NCI-H2107 (cell line): ENCODE data around the gene ADAMTSL3.
"Not testable (repeated sequence)": the region's sequence is repeated elsewhere in the genome, so short reads cannot be mapped to it uniquely, and the experiment has no call there.

ENCODE experiments used
- DNase-seq: peaks from one replicate; lab custom pipeline; 2025; lab: John Stamatoyannopoulos, UW

The ADAMTSL3 gene

DNA sequence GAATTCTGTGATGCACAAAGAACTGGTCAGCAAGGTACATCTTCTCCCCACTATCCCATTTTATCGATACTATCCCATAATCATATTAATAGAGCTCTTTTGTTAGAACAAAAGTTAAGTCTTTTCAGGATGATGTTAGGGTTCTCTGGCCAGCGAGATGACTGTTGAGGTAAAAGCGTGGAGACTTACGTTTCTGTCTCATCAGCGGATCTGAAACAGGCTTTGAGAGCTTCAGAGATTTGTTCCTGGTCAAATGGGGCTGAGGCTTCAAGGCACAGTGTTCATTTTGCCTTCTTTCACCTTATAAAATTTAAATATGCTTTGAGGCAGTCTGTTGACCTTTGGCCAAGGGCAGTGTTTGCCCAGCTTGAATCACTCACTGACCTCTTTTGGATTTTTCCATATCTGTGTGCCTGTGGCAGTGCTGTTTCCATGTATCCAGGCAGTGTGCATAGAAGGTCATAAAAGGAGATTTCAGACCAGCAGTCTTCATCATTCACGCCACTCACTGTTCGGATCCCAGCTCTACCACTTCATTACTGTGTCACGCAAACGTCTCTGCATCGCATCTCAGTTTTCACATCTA is 3.1 kb downstream of the ADAMTSL3 start:
- no peak for DNase-seq

DNA sequence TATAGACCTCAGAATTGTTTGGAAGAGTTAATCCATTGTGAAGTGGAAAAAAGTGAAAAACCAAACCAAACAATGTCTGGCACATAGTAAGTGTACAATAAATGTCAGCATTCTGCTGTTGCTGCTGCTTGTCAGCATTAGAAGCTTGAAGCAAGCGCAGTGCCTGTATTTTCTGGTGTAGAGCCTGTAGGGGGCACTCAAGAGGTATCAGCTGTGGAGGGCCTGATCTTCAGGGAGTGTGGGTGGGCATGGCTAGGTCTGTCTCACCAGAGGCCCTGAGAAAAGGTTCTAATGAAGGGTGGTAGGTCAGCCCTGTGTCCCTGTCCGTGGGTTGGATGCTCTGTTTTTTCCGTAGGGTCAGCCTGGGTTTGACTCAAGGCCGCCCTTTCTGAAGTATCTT is 3.6 kb downstream of the ADAMTSL3 start:
- no peak for DNase-seq

DNA sequence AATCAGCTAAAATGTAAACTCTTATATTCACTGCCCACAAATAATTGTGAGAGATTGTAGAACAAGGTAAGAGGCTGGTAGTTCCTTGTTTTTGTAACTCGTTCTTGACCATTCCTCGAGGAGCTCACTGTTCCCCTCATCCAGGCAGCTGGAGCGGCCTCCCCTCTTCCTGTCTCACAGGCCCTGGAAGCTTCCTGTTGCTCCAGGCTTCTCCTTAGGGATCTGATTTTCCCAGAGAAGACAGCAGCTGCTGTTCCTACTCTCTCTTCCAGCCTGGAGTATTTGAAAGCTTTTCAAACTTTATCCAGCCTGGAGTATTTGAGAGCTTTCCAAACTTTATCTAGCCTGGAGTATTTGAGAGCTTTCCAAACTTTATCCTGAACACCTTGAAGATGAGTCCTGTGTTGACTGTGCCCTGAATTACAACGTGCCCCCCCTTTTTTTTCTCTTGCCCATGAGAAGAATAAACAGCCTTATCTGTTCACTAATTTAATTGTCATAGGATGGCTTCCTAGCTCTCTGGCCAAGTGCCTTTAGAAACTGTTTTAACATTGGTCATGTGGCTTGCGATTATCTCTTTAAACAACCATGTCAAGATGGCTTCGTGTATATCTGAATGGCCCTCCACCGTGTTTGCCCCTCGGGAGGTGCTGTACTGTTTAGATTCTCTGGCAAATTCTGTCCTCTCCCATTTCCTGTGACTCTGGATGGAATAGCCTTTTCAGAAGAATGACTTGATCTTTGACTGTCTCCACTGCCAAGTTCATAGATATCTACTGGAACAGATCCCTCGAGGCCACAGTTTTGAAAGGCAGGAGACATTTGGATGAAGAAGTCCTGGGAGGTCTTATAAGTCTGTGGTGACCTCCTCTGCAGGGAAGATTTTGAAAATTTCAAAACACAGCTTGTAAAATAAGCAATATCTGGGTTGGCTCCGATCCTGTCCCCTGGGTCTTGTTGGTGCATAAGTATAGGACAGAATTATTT is 4.8 kb downstream of the ADAMTSL3 start:
- no peak for DNase-seq

DNA sequence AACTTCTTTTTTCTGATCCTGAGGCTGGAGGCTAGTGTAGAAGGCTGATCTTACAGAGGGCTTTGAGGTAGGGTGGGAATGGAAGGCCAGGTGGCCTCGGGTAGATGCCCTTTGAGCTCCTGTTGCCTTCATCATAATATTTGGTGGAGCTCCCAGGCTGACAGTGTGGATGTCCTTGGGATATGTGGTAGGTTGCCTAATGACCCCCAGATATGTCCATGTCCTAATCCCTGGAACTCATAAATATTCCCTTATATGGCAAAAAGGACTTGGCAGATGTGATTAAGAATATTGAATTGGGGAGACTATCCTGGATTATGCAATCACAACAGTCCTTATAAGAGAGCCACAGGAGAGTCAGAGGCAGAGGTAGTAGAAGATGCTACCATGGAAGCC is 5.5 kb downstream of the ADAMTSL3 start:
- no peak for DNase-seq

DNA sequence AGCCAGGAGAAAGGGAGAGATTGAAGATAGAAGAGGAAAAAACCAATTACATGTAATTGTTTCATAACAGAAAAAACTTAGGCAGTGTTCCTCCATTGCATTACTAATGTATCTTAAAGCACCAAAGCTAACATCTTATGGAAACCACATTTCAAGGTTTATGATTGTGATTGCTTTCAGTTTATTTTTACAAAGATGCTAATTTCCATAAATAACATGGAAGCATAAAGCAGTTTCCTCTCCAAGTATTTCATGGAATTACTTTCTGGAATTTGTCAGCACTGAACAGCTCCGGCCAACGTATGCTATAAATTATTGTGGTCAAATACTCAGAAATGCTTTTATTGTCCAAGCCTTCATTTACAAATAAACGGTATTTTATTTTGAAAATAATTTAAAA is 11.6 kb downstream of the ADAMTSL3 start:
- DNase-seq = no peak

DNA sequence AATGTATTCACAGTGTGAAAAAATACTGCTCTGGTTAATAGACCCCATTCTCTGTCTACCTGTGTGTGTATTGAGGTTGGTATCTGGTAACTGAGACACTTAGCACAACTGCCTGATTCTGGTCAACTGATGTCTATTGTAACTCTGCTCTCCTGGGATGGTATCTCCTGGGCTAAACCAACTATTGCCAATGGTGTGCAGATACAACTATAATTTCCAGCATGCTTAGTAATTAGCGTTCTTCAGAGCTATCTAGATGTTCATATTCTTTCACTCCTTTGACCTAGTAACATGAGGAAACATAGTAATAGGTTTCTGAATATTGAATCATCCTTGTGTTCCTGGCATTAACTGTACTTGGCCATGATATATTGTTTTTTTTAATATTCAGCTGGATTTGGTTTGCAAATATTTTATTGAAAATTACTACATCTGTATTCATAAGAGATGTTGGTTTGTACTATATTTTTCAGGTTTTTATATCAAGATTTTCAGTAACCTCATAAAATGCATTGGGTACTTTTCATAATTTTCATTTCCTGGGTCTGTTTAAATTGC is 16.8 kb downstream of the ADAMTSL3 start:
- DNase-seq = no peak

DNA sequence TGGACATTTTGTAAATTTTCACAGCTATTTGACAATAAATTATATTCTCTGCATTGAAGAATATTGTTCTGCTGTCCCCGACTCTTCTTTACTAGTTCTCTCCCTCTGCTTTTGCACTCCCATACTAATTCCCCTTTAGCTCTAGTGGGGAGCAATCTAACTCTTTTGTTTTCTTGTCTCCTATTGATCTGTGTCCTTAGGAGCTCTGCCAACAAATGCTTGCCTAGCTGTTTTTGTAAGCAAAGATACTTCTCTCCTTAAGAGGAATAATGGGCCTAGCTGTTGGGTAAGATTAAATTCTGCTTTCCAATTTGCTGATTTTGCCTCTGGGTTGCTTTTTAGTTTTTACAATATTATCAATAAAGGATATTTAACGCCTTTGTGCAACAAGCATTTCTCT is 17.7 kb downstream of the ADAMTSL3 start:
- DNase-seq = no peak

DNA sequence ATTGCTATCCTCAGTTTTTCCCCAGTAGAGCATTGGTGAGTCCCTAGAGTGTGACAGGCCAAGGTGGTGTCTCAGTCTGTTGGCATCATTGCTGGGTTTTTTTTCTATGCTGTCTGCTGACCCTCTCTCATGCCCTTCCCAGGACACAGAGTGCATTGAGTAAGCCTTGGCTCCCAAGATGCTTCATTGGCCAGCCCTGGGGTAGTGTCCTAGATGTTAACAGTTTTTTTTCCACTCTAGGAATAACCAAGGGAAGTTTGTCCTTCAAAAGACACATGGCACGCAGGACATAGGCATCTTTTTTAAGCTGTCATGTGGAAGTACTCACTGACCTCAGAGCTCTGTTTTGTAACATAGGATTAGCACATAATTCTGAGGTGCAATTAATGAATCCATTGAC is 19.5 kb downstream of the ADAMTSL3 start:
- DNase-seq = no peak

DNA sequence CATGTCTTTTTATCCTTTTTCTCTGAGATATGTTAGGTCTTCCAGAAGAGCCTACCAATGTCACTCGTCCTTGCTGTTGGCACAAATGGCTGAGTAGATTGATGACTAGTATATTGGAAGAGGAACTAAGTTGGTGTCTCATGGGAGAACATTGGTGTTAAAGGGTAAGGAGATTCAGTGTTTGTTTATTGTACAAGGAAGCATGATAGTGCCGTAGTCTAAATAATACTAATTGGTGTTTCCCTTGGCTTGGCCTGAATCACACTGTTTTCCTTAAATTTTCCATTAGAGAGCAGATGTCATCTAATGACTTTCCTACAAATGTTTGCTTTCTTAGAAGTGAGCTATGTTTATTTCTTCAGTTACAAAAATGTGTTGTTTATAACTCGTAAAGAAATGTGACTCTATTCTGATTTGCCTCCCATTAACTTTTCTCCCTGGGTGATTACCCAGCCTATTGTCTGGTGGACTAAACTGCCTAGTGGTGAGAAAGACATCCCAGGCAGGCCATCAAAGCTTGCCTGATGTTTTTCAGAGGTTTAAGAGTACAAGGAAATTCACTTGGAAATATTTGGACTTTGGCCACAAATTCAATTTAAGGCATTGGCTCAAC is 28.7 kb downstream of the ADAMTSL3 start:
- no peak for DNase-seq

DNA sequence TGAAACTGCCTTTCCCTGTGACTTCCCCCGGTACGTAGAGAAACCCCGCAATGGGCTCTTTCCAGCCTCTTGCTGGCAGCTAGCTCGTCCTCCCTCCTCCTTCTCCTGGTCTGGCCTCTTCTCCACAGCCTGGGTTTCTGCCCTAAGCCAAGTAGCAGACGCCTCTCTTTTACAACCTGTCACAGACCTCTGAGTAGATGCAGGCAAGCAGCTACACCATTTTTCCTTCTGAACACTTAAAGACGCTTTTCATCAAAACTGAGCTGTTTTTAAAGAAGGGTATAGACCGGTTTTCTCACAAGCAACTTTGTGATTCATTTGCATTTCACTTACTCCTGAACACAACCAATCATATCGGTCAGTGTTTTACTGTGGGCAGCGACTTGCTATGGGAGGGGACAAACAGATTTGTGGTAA is 32.0 kb downstream of the ADAMTSL3 start:
- DNase-seq = no peak

DNA sequence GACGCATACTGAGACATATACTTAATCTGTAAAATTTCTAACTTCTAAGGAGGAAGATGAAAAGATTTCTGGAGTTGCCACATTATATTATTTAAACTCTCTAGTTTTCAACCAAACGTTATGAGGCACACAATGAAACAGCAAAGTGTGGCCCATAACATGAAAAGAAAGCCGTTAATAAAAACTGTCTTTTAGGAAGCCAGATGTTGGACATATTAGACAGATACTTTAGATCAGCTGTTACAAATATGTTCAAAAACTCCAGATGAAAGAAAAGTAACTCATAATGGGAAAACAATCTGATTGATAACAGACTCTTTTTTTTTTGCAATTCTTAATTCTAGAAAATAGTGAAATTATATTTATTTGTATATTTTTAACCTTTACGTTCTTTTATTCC is 34.3 kb downstream of the ADAMTSL3 start:
- DNase-seq = no peak

DNA sequence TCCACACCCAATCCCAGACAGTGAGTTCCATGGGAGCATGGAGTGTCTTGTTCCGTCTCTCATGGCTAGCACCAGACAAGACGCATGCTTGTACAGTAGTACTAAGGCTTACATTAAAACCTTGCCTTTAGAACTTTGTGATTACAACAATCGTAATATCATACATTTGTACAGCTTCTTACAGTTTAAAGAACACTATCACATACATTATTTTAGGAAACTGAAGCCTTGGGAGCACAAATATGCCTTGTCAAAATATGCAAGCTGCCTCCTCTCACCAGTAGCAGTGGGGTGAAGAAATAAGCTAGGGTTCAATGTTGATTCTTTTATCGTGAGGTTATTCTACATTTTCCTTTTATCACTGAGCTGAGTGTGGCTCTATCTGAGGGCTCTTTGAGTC is 36.8 kb downstream of the ADAMTSL3 start:
- no peak for DNase-seq

DNA sequence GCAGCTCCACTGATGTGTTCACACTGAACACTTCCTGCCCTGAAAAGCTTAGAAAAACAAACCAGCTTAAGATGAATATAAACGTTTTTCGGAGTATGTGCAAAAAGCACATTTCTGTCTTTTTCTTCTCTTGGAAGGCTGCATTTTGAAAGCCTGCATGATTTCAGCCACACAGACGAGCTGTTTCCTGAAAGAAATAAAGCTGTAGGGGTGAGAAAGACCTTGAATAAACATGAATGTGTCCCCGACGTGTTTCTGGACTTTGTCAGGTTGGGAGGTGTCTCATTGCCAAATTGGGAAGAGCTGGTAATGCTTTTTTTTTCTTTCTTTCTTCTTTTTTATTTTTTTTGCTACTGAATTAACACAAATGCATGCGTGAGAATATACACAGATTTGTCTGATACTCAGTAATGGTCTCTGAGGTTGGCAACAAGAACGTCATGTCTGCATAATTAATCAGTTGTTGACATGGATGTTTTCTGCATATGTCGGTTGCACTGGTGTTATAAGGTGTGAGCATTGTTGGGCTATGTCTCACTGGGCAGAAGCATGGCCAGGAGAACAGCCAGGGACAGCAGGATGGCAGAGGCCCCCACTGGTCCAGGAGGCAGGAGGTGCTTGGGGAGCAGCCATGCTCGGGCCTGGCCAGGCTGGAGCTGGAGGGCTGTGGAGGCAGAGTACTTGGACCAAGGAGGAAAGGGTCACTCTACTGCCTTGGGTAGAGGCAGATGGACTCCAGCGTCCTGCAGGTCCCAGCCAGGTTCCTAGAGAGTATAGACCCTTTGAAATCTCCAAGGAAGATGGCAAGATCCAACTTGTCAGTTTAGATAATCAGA is 39.0 kb downstream of the ADAMTSL3 start:
- DNase-seq = no peak

DNA sequence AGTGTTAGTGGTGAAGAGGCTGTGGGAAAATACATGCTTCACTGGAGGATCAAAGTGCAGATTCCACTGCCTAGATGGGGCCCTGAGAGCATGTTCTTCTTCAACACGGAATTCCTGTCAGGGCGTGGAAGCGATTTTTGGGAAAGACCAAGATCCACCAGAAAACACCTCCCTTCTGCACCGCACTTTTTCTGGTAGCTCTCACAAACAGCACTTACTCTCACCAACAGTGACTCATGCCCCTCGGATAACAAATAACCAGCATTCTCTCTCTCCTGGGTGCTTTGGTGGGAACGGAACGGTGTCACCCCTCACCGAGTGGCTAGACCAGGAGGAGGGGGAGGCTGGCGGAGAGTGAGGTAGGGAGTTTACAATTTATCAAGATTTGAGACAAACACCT is 40.1 kb downstream of the ADAMTSL3 start:
- DNase-seq = no peak

DNA sequence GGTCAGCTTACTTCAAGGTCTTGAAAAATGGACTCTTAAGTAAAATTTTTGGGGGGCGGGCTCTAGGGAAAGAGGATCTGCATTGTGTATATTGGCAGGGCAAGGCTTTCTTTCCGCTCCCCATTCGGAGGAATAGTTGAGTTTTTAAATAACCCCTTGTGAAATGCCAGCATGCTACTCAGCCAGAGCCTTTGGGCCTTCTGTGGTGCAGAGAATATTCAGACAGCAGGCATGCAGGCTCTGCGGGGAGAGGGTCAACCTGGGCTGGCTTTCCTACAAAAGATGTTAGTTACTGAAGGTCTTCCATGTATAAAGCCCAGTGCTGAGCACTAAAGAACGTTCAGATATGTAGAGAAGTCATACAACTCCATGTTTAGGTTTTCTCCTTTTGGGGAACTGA is 40.6 kb downstream of the ADAMTSL3 start:
- DNase-seq = no peak

DNA sequence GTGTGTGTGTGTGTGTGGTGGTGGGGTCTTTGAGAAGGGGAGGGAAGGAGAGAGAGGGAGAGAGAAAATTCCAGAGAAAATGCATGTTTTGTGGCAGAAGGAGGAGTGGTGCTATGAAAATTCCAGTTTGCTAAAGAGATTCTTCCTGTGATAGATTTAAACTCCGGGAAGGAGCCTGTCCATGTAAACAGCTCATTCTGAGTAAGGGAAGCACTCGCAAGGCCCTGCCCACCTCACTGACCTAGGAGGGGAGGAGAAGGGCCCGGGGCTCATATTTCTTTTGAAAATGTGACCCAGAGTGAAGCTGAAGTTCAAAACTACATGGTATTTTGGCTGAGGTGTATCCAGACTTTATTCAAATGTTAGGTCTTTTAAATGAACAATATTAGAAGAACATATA is 41.3 kb downstream of the ADAMTSL3 start:
- no peak for DNase-seq

DNA sequence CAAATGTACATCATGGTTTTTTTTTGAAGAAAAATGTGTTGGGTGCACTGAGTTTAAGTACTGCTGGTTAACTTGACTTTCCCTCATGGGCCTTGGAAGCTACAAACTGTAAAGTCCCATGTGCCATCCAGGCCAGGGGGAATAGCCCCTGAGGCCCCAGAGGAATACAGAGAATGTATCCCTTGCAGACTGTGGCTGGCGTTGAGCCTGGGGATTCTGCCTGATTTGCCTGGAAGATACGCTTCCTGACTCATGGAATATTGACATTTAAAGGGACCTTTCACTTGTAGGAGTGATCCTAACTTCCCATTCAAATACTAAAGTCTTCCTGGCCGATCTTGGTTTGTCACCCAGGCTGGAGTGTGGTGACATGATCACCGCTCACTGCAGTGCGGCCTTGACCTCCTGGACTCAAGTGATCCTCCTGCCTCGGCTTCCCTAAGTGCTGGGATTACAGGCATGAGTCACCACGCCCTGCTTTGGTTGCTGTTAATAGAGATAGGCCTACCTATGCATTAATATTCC is 42.0 kb downstream of the ADAMTSL3 start:
- DNase-seq = no peak

DNA sequence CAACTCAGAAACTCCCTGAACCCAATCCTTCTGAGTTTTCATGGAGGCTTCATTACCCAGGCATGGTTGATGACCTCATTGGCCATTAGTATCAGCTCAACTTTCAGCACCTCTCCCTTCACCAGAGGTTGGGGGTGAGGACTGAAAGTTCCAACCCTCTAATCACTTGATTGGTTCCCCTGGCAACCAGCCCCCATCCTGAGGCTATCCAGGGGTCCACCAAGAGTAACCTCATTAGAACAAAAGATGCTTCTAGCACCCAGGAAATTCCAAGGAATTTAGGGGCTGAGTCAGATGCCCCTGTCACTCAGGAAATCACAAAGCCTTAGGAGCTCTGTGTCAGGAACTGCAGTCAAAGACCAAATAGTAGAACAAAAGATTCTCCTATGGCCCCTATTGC is 43.8 kb downstream of the ADAMTSL3 start:
- DNase-seq = no peak

DNA sequence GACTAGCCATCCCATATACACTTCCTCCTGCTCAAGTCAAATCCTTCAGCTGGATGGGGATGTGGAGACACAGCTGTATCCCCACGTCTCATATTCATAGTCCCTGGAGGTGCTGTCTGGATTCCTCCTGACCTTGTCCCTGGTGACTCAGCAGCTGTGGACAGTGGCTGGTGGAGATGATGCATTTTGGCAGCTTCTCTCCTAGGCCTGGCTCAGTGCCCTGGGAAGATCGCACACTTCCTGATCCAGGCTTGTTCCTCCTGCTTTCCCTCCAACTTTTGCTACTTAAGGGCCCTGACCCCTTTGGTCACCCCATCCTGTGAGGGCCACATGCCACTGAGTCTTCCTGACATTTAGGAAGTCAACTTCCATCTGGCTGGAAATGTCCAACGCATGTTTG is 44.4 kb downstream of the ADAMTSL3 start:
- DNase-seq = no peak

DNA sequence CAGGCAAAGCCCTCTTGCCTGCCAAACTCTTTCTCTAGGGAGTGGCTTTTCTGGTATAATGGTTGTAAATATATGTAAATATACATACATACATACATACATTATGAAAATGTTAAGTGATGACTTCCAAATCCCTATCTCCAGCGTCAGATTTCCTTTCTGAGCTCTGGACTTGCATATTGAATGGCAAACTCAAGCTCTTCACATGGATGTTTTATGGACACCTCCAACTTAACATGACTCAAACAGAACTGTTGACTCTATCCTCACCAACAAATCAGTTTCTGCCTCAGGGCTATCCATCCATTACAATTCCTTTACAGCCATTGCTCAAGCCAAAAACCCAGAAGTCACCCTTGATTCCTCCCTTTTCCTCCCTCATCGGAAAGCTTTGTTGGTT is 45.1 kb downstream of the ADAMTSL3 start:
- no peak for DNase-seq

DNA sequence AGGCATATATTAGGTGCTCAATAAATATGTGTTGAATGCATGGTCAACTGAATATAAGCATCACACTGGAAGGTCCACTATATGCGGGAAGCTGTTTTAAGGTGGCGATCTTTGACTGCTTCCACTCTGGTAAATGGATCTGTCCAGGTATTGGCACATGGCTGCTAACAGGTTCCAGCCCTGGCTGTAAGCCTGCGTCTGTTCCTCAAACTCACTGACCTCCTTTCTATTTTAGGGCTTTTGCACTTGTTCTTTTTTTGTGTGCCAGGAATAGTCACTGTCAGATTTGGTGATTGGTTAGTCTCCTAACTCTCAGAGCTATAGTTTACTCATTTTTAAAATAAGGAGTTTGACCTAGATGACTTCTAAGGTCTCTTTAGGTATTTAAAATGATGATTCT is 46.2 kb downstream of the ADAMTSL3 start:
- no peak for DNase-seq

DNA sequence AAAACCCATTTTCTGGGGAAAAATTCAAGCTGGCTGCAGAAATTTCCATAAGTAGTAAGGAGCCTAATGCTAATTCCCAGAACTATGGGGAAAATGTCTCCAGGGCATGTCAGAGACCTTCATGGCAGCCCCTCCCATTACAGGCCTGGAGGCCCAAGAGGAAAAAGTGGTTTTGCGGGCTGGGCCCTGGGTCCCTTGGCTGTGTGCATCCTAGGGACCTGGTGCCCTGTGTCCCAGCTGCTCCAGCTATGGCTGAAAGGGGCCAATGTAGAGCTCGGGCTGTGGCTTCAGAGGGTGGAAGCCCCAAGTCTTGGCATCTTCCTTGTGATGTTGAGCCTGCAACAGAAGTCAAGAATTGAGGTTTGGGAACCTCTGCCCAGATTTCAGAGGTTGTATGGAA is 48.4 kb downstream of the ADAMTSL3 start:
- not testable (repeated sequence) for DNase-seq
